Measurements from ENCODE around the gene AGGF1. TPM values are rescaled to one million over a fixed set of nuclear protein-coding genes. Genes with fewer than 3 reads are reported as not detected.
A peak's percentile ranks its signal among the peaks of the same experiment; 100 is the strongest.
"Not testable (repeated sequence)": the region's sequence is repeated elsewhere in the genome, so short reads cannot be mapped to it uniquely, and the experiment has no call there.

AGGF1 gene
- total RNA-seq, 1 donor: 25.7 TPM

DNA sequence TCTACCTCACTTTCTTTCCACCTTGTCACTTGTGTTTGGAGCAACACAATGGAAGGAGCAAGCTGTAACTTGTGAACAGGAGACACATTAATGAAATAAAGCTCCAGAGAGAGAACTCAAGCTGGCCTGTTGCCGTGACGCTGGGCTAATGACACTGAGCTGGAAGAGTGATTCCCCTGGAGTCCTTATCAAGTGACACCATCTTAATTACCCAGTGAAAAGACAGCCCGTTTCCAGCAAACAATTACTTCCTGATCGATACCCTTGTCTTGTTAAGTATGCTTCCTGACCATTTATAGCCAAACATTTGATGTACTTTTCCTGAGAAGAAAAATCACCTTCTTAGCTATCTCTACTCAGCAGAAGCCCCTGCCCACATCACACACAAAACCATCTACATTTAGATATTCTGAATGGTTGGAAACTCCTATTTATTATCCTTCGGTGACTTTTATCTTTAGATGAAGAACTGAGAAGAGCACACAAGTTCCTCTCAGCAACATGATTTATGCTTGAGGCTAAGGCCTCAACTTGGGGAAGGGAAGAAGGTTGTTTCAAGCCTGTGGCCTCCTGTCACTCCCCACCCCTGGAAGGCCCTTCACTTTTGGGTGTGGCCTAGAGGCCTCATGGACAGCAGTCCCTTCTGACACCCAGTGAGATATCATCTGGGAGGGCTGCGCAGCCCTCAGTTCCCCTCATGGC, 43.2 kb upstream of the AGGF1 start:
- H3K79me2 ChIP-seq (ENCODE audit: insufficient read depth, low read length): no peaks in the 10 kb centered on the region
- H3K4me2 ChIP-seq (ENCODE audit: insufficient read depth, low read length): no peak overlapping the region
- no peaks in the 10 kb centered on the region for H3K9me3 ChIP-seq (ENCODE audit: low read depth, low read length)
- no peaks in the 10 kb centered on the region for H3K27me3 ChIP-seq (ENCODE audit: insufficient read depth, low read length)
- H3K4me3 ChIP-seq (ENCODE audit: insufficient read depth, low read length): no peak overlapping the region
- H2AFZ ChIP-seq (ENCODE audit: low read length): no peak overlapping the region
- no peak for DNase-seq (ENCODE audit: insufficient read length, low spot score, missing footprints)
- no peaks in the 10 kb centered on the region for H3K4me1 ChIP-seq (ENCODE audit: insufficient read depth, low read length)
- no peaks in the 10 kb centered on the region for H4K20me1 ChIP-seq (ENCODE audit: insufficient read depth, low read length)
- no peak overlapping the region for H3K27ac ChIP-seq (ENCODE audit: low read depth, low read length)
- TF ChIP-seq, protein P1, sequence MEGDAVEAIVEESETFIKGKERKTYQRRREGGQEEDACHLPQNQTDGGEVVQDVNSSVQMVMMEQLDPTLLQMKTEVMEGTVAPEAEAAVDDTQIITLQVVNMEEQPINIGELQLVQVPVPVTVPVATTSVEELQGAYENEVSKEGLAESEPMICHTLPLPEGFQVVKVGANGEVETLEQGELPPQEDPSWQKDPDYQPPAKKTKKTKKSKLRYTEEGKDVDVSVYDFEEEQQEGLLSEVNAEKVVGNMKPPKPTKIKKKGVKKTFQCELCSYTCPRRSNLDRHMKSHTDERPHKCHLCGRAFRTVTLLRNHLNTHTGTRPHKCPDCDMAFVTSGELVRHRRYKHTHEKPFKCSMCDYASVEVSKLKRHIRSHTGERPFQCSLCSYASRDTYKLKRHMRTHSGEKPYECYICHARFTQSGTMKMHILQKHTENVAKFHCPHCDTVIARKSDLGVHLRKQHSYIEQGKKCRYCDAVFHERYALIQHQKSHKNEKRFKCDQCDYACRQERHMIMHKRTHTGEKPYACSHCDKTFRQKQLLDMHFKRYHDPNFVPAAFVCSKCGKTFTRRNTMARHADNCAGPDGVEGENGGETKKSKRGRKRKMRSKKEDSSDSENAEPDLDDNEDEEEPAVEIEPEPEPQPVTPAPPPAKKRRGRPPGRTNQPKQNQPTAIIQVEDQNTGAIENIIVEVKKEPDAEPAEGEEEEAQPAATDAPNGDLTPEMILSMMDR (IDR thresholded peaks at IDR 0.05; ENCODE audit: extremely low read depth, low read depth, low read length): no peak
- H3K36me3 ChIP-seq (ENCODE audit: insufficient read depth, low read length): no peaks in the 10 kb centered on the region

DNA sequence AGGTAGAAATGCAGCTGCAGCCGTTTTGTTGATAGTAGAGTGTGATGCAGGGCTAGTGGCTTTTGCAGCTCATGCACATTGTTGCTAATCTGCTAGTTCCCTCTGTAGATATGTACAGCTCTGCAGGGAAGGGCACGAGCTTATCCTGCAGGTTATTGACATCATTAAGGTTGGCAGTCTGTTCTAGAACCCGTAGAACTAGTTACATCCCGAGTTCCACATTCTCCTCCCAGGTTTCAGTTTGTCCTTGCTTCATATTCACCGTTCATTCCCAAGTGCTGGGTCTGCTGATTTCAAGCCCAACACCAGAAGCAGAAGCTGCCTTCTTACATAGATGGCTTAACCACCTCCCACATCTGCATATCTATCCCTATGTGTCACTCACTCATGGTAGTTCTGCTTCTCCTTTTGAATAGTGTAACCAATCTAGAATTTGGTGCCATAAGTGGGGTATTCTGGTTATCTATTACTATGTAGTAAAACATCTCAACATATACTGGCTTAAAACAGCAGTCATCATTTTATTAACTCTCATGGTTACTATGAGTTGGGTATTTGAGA, 39.2 kb upstream of the AGGF1 start:
- peak; percentile 75 for DNase-seq (ENCODE audit: insufficient read length, low spot score, missing footprints)
- H3K4me2 ChIP-seq (ENCODE audit: insufficient read depth, low read length): peak overlapping the region; percentile 9

DNA sequence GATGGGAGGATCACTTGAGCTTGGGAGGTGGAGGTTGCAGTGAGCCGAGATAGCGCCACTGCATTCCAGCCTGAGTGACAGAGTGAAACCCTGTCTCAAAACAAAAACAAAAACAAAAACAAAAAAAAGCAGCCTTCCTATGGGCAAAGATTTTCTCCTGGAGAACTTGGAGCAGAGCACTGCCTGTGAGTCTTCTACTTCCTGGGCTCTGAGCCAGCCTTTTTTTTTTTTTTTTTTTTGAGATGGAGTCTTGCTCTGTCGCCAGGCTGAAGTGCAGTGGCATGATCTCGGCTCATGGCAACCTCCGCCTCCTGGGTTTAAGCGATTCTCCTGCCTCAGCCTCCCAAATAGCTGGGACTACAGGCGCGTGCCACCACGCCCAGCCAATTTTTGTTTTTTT, 36.8 kb upstream of the AGGF1 start:
- not testable (repeated sequence) for H3K79me2 ChIP-seq (ENCODE audit: insufficient read depth, low read length); H3K4me3 ChIP-seq (ENCODE audit: insufficient read depth, low read length); H3K36me3 ChIP-seq (ENCODE audit: insufficient read depth, low read length); H3K4me2 ChIP-seq (ENCODE audit: insufficient read depth, low read length); H4K20me1 ChIP-seq (ENCODE audit: insufficient read depth, low read length); DNase-seq (ENCODE audit: insufficient read length, low spot score, missing footprints); H3K27me3 ChIP-seq (ENCODE audit: insufficient read depth, low read length); H3K4me1 ChIP-seq (ENCODE audit: insufficient read depth, low read length); H3K27ac ChIP-seq (ENCODE audit: low read depth, low read length); H3K9me3 ChIP-seq (ENCODE audit: low read depth, low read length); H2AFZ ChIP-seq (ENCODE audit: low read length)

More for the DNA sequence above, 39.2 kb upstream of the AGGF1 start:
- Histone ChIP-seq H3K79me2 (ENCODE audit: insufficient read depth, low read length) (no peaks in the 10 kb centered on the region), H3K27ac (ENCODE audit: low read depth, low read length) (no peak overlapping the region), H3K9me3 (ENCODE audit: low read depth, low read length) (no peaks in the 10 kb centered on the region), H3K27me3 (ENCODE audit: insufficient read depth, low read length) (peaks cover 2% of the 10 kb centered on the region), H3K4me1 (ENCODE audit: insufficient read depth, low read length) (no peaks in the 10 kb centered on the region), H3K36me3 (ENCODE audit: insufficient read depth, low read length) (no peaks in the 10 kb centered on the region), H3K4me3 (ENCODE audit: insufficient read depth, low read length) (no peak overlapping the region), H2AFZ (ENCODE audit: low read length) (no peak overlapping the region), H4K20me1 (ENCODE audit: insufficient read depth, low read length) (no peaks in the 10 kb centered on the region)
- TF ChIP-seq, protein P1 (IDR thresholded peaks at IDR 0.05; ENCODE audit: extremely low read depth, low read depth, low read length): no peak

DNA sequence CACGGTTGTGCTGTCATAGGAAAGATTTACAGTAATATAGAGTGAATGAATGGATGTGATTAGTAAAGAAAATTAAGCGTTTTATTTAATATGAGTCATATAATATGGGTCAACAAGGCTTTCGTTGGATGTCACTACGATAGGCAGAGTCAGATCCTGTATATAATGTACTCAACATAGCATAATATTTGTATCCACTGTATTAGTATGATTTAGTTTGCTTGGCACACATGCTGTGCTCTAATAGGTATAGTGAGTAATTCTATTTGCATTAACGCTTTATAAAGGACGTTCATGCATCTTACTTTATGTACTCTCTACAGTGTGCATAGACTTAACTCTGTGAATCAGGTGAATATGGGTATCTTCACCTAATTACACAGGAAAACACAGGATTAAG, 35.9 kb upstream of the AGGF1 start:
- H4K20me1 ChIP-seq (ENCODE audit: insufficient read depth, low read length): no peaks in the 10 kb centered on the region
- H3K4me2 ChIP-seq (ENCODE audit: insufficient read depth, low read length): no peak overlapping the region
- H3K4me1 ChIP-seq (ENCODE audit: insufficient read depth, low read length): no peaks in the 10 kb centered on the region
- TF ChIP-seq, protein P1 (IDR thresholded peaks at IDR 0.05; ENCODE audit: extremely low read depth, low read depth, low read length): no peak
- DNase-seq (ENCODE audit: insufficient read length, low spot score, missing footprints): no peak
- no peak overlapping the region for H3K27ac ChIP-seq (ENCODE audit: low read depth, low read length)
- H2AFZ ChIP-seq (ENCODE audit: low read length): no peak overlapping the region
- peaks cover 4% of the 10 kb centered on the region for H3K27me3 ChIP-seq (ENCODE audit: insufficient read depth, low read length)
- H3K79me2 ChIP-seq (ENCODE audit: insufficient read depth, low read length): no peaks in the 10 kb centered on the region
- no peaks in the 10 kb centered on the region for H3K36me3 ChIP-seq (ENCODE audit: insufficient read depth, low read length)
- no peaks in the 10 kb centered on the region for H3K9me3 ChIP-seq (ENCODE audit: low read depth, low read length)
- H3K4me3 ChIP-seq (ENCODE audit: insufficient read depth, low read length): no peak overlapping the region

DNA sequence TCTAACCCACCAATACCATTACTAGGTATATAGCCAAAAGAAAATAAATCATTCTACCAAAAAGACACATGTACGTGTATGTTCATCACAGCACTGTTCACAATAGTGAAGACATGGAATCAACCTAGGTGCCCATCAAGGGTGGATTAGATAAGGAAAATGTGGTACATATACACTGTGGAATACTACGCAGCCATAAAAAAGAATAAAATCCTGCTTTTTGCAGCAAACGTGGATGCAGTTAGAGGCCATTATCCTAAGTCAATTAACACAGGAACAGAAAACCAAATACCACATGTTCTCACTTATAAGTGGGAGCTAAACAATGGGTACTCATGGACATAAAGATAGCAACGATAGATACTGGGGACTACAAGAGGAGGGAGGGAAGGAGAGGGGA, 32.0 kb upstream of the AGGF1 start:
- not testable (repeated sequence) for DNase-seq (ENCODE audit: insufficient read length, low spot score, missing footprints); H4K20me1 ChIP-seq (ENCODE audit: insufficient read depth, low read length); H3K4me1 ChIP-seq (ENCODE audit: insufficient read depth, low read length); H2AFZ ChIP-seq (ENCODE audit: low read length); H3K36me3 ChIP-seq (ENCODE audit: insufficient read depth, low read length); H3K27ac ChIP-seq (ENCODE audit: low read depth, low read length); H3K4me3 ChIP-seq (ENCODE audit: insufficient read depth, low read length); H3K4me2 ChIP-seq (ENCODE audit: insufficient read depth, low read length); H3K9me3 ChIP-seq (ENCODE audit: low read depth, low read length); H3K79me2 ChIP-seq (ENCODE audit: insufficient read depth, low read length)
- peaks cover 17% of the 10 kb centered on the region for H3K27me3 ChIP-seq (ENCODE audit: insufficient read depth, low read length)
